Loucy (cell line): ENCODE data around the gene PROP1.
"Not testable (repeated sequence)": the region's sequence is repeated elsewhere in the genome, so short reads cannot be mapped to it uniquely, and the experiment has no call there.

Experiments used
- EZH2phosphoT487 ChIP-seq: fragments of 200-600 bp; IDR thresholded peaks from 2 replicates; pipeline ENCODE4 v1.6.1; 2018; ENCODE audit warnings: antibody characterized with exemption, mild to moderate bottlenecking, moderate library complexity, borderline replicate concordance
- TF ChIP-seq, protein P1 (sequence below): fragments of 200-600 bp; sonication (generic); conservative IDR thresholded peaks from 2 replicates; pipeline ENCODE4 v1.5.1; 2014; ENCODE audit warnings: mild to moderate bottlenecking, antibody characterized with exemption, low read length

DNA sequence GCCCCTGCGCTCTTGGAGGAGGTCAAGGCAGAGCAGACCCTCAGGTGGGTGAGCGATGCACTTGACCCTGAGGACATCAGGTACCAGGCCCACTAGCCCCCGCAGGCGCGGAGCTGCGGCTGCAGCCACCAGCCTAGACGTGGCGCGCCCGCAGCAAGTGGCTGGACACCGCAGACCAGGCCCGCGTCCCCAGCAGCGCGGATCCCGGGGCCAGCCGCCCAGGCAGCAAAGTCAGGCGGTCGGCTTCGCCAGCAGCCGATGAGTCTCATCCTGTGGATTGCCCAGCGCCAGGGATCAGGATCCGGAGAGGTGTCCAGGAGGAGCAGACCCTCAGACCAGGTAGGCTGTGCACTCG is 10.1 kb upstream of the PROP1 start:
- TF ChIP-seq, protein P1, sequence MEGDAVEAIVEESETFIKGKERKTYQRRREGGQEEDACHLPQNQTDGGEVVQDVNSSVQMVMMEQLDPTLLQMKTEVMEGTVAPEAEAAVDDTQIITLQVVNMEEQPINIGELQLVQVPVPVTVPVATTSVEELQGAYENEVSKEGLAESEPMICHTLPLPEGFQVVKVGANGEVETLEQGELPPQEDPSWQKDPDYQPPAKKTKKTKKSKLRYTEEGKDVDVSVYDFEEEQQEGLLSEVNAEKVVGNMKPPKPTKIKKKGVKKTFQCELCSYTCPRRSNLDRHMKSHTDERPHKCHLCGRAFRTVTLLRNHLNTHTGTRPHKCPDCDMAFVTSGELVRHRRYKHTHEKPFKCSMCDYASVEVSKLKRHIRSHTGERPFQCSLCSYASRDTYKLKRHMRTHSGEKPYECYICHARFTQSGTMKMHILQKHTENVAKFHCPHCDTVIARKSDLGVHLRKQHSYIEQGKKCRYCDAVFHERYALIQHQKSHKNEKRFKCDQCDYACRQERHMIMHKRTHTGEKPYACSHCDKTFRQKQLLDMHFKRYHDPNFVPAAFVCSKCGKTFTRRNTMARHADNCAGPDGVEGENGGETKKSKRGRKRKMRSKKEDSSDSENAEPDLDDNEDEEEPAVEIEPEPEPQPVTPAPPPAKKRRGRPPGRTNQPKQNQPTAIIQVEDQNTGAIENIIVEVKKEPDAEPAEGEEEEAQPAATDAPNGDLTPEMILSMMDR = not testable (repeated sequence)
- TF ChIP-seq EZH2phosphoT487 = not testable (repeated sequence)
